HEK293 (cell line): ENCODE data around the gene SMLR1.

ENCODE experiments used
- CTCF ChIA-PET: fragments of 350-600 bp; formaldehyde crosslinking; extraction: SDS; loops from one replicate; lab custom pipeline; 2021; ENCODE audit warnings: antibody characterized with exemption; lab: Yijun Ruan, JAX
- POLR2A ChIA-PET: fragments of 300-600 bp; formaldehyde crosslinking; extraction: SDS; loops from one replicate; lab custom pipeline; 2020; ENCODE audit warnings: antibody characterized with exemption, inconsistent platforms; lab: Yijun Ruan, JAX
- H3K27ac ChIP-seq: fragments of 200-500 bp; sonication (Bioruptor generic); 2 replicates; pipeline ENCODE4 v1.5.1; 2014; ENCODE audit warnings: low read depth, low read length, control low read depth, inconsistent platforms; ENCODE audit errors: extremely low read depth
- H3K36me3 ChIP-seq, 2 experiments: fragments of 200-500 bp in 1 of 2; sonication (Bioruptor generic) in 1 of 2; 1 replicate in 1 of 2; 2 replicates in 1 of 2; pipeline ENCODE4 v1.5.1; 2014 to 2017; ENCODE audit warnings: inconsistent platforms in 2 of 2, low read length in 2 of 2; ENCODE audit not compliant: control insufficient read depth in 2 of 2, insufficient read depth in 1 of 2
- H3K4me1 ChIP-seq: fragments of 200-500 bp; sonication (Bioruptor generic); 2 replicates; pipeline ENCODE4 v1.5.1; 2014; ENCODE audit warnings: mild to moderate bottlenecking, low read length, inconsistent platforms; ENCODE audit not compliant: control insufficient read depth, insufficient read depth
- H3K4me3 ChIP-seq: 2 replicates; pipeline ENCODE4 v1.5.1; 2011; ENCODE audit warnings: low read depth, mild to moderate bottlenecking, control low read depth, low read length, moderate library complexity
- H3K9me3 ChIP-seq: fragments of 200-500 bp; sonication (Bioruptor generic); 2 replicates; pipeline ENCODE4 v1.5.1; 2014; ENCODE audit warnings: low read depth, low read length, inconsistent platforms; ENCODE audit not compliant: control insufficient read depth, insufficient read depth
- KLF10 ChIP-seq: fragments of 450-650 bp; IDR thresholded peaks from 2 replicates; pipeline ENCODE4 v1.5.1; 2018; ENCODE audit warnings: missing biosample characterization, mild to moderate bottlenecking, missing genetic modification characterization
- KLF9 ChIP-seq: fragments of 450-650 bp; formaldehyde crosslinking; IDR thresholded peaks from 2 replicates; pipeline ENCODE4 v1.5.1; 2016; ENCODE audit warnings: missing biosample characterization, missing genetic modification characterization, low read depth
- OVOL3 ChIP-seq: fragments of 450-650 bp; formaldehyde crosslinking; IDR thresholded peaks from 2 replicates; pipeline ENCODE4 v1.5.1; 2016; ENCODE audit warnings: missing biosample characterization, missing genetic modification characterization
- PRDM6 ChIP-seq: fragments of 450-650 bp; formaldehyde crosslinking; IDR thresholded peaks from 2 replicates; pipeline ENCODE4 v1.5.1; 2017; ENCODE audit warnings: missing biosample characterization, missing genetic modification characterization
- RBAK ChIP-seq: fragments of 450-650 bp; formaldehyde crosslinking; IDR thresholded peaks from 2 replicates; pipeline ENCODE4 v1.5.1; 2016; ENCODE audit warnings: missing biosample characterization, missing genetic modification characterization
- YY1 ChIP-seq: fragments of 450-650 bp; formaldehyde crosslinking; IDR thresholded peaks from 2 replicates; pipeline ENCODE4 v1.5.1; 2018; ENCODE audit warnings: missing biosample characterization, missing genetic modification characterization
- ZBTB44 ChIP-seq: fragments of 450-650 bp; IDR thresholded peaks from 2 replicates; pipeline ENCODE4 v1.5.1; 2018; ENCODE audit warnings: missing biosample characterization, mild to moderate bottlenecking, missing genetic modification characterization
- ZNF114 ChIP-seq: fragments of 450-650 bp; formaldehyde crosslinking; IDR thresholded peaks from 2 replicates; pipeline ENCODE4 v1.5.0; 2017; ENCODE audit warnings: missing biosample characterization, missing genetic modification characterization
- ZNF148 ChIP-seq: fragments of 450-650 bp; formaldehyde crosslinking; IDR thresholded peaks from 2 replicates; pipeline ENCODE4 v1.5.0; 2017; ENCODE audit warnings: missing biosample characterization, missing genetic modification characterization, borderline replicate concordance
- ZNF174 ChIP-seq: fragments of 450-650 bp; formaldehyde crosslinking; IDR thresholded peaks from 2 replicates; pipeline ENCODE4 v1.5.0; 2017; ENCODE audit warnings: missing biosample characterization, mild to moderate bottlenecking, missing genetic modification characterization
- ZNF280C ChIP-seq: fragments of 450-650 bp; formaldehyde crosslinking; IDR thresholded peaks from 2 replicates; pipeline ENCODE4 v1.5.1; 2016; ENCODE audit warnings: missing biosample characterization, missing genetic modification characterization
- ZNF529 ChIP-seq: fragments of 450-650 bp; formaldehyde crosslinking; IDR thresholded peaks from 2 replicates; pipeline ENCODE4 v1.5.1; 2017; ENCODE audit warnings: missing genetic modification characterization, missing biosample characterization; ENCODE audit not compliant: insufficient replicate concordance
- ZNF585B ChIP-seq: fragments of 450-650 bp; formaldehyde crosslinking; IDR thresholded peaks from 2 replicates; pipeline ENCODE4 v1.5.1; 2016; ENCODE audit warnings: missing biosample characterization, missing genetic modification characterization
- ZNF639 ChIP-seq: fragments of 450-650 bp; formaldehyde crosslinking; IDR thresholded peaks from 2 replicates; pipeline ENCODE4 v1.5.1; 2016; ENCODE audit warnings: missing biosample characterization, missing genetic modification characterization
- ZNF670 ChIP-seq: fragments of 450-650 bp; formaldehyde crosslinking; IDR thresholded peaks from 2 replicates; pipeline ENCODE4 v1.5.1; 2016; ENCODE audit warnings: missing biosample characterization, missing genetic modification characterization, low read depth
- ZNF707 ChIP-seq: fragments of 450-650 bp; formaldehyde crosslinking; IDR thresholded peaks from 2 replicates; pipeline ENCODE4 v1.5.1; 2016; ENCODE audit warnings: missing biosample characterization, missing genetic modification characterization
- ZNF792 ChIP-seq: fragments of 450-650 bp; formaldehyde crosslinking; IDR thresholded peaks from 2 replicates; pipeline ENCODE4 v1.5.1; 2016; ENCODE audit warnings: missing biosample characterization, missing genetic modification characterization

Gene SMLR1

GRCh38 chr6:130852844-130853554 lies 25.8 kb downstream of the SMLR1 start:
- H3K27ac ChIP-seq = no peak overlapping the region
- peaks cover 2 to 5% of the 10 kb centered on the region in 2 experiments; a peak in 2 of 3 replicates for H3K36me3 ChIP-seq
- POLR2A ChIA-PET = no interaction called here

GRCh38 chr6:130853555-130854183 lies 26.5 kb downstream of the SMLR1 start:
- TF ChIP-seq ZNF529 (no peak), KLF9 (tag by site-specific recombination) (no peak), ZNF114 (tag by site-specific recombination) (no peak)
- TF ChIP-seq, all 188 proteins: peak for 0
- ChIA-PET CTCF (interaction anchor here (0.6 to 1.2 kb wide), 6 partner anchors 9 to 531 kb away, joined by 3 to 6 read pairs (median 4); no protein-coding TSS in a partner anchor), POLR2A (no interaction called here)
- Histone ChIP-seq H3K27ac (no peak overlapping the region), H3K36me3 (peaks cover 2 to 5% of the 10 kb centered on the region in 2 experiments; a peak in 2 of 3 replicates), H3K4me3 (no peak overlapping the region), H3K4me1 (no peaks in the 10 kb centered on the region; the same call in 1 of the 2 replicates), H3K9me3 (no peaks in the 10 kb centered on the region)

More at GRCh38 chr6:130852844-130853554, 25.8 kb downstream of the SMLR1 start:
- no peaks in the 10 kb centered on the region for H3K9me3 ChIP-seq
- TF ChIP-seq RBAK (tag by site-specific recombination) = no peak
- H3K4me1 ChIP-seq = no peaks in the 10 kb centered on the region; the same call in 1 of the 2 replicates
- H3K4me3 ChIP-seq = no peak overlapping the region
- CTCF ChIA-PET = interaction anchor here (0.6 to 1.2 kb wide), 5 partner anchors 10 to 92 kb away, joined by 3 to 6 read pairs (median 4); no protein-coding TSS in a partner anchor

GRCh38 chr6:130858054-130858453 lies 30.8 kb downstream of the SMLR1 start:
- Histone ChIP-seq H3K27ac (no peak overlapping the region), H3K4me1 (no peaks in the 10 kb centered on the region; the same call in 1 of the 2 replicates), H3K9me3 (no peaks in the 10 kb centered on the region), H3K4me3 (no peak overlapping the region), H3K36me3 (peaks cover 5 to 11% of the 10 kb centered on the region in 2 experiments; a peak in 2 of 3 replicates)
- ChIA-PET CTCF (interaction anchor here (1.6 kb wide), 1 partner anchor 14 kb away, joined by 5 read pairs; no protein-coding TSS in a partner anchor), POLR2A (no interaction called here)
- no peak for TF ChIP-seq ZNF148 (tag by site-specific recombination)
- no peak for TF ChIP-seq ZNF670 (tag by site-specific recombination)
- TF ChIP-seq OVOL3 (tag by site-specific recombination) = no peak
- no peak for TF ChIP-seq ZNF174
- TF ChIP-seq ZNF585B (tag by site-specific recombination) = no peak
- no peak for TF ChIP-seq KLF10
- TF ChIP-seq ZNF792 (tag by site-specific recombination) = no peak
- TF ChIP-seq ZNF639 = no peak
- no peak for TF ChIP-seq YY1
- TF ChIP-seq ZNF280C (tag by site-specific recombination) = no peak
- no peak for TF ChIP-seq ZNF707 (tag by site-specific recombination)
- no peak for TF ChIP-seq KLF9 (tag by site-specific recombination)
- no peak for TF ChIP-seq PRDM6 (tag by site-specific recombination)
- TF ChIP-seq ZBTB44 = no peak
